IPS DF 6.9 (cell line): ENCODE data around the gene SLC25A22.
A peak's percentile ranks its signal among the peaks of the same experiment; 100 is the strongest.

ENCODE experiments used
- DNase-seq: peaks from one replicate; pipeline ENCODE4 v3.0.0-alpha.2; 2013; ENCODE audit warnings: low read depth, low spot score
- H3K27ac ChIP-seq: one replicate; pipeline ENCODE4 v1.5.1; 2013; ENCODE audit warnings: low read length, control low read depth
- H3K27me3 ChIP-seq: 2 replicates; pipeline ENCODE4 v1.6.1; 2013; ENCODE audit warnings: mild to moderate bottlenecking, low read length; ENCODE audit not compliant: control insufficient read depth, insufficient read depth
- H3K36me3 ChIP-seq: 2 replicates; pipeline ENCODE4 v1.6.1; 2013; ENCODE audit warnings: low read length; ENCODE audit not compliant: control insufficient read depth, insufficient read depth
- H3K4me1 ChIP-seq: 2 replicates; pipeline ENCODE4 v1.6.1; 2013; ENCODE audit warnings: low read length; ENCODE audit not compliant: control insufficient read depth, insufficient read depth
- H3K4me3 ChIP-seq: 2 replicates; pipeline ENCODE4 v1.5.1; 2013; ENCODE audit warnings: mild to moderate bottlenecking, low read length
- H3K9me3 ChIP-seq: 2 replicates; pipeline ENCODE4 v1.6.1; 2013; ENCODE audit warnings: low read length, inconsistent platforms; ENCODE audit not compliant: control insufficient read depth, insufficient read depth
- WGBS: extraction: QIAGEN DNeasy Blood & Tissue Kit; methylation state at CpG from one replicate; pipeline ENCODE4 v1.1.7; 2013; ENCODE audit warnings: mixed read lengths, missing lambda C conversion rate; ENCODE audit not compliant: insufficient read length, insufficient coverage; 5-methylcytosine and 5-hydroxymethylcytosine counted together

SLC25A22 gene

GRCh38 chr11:811446-812245, 13.6 kb upstream of the SLC25A22 start:
- Histone ChIP-seq H3K27ac (no peak overlapping the region), H3K36me3 (peaks cover 24% of the 10 kb centered on the region), H3K9me3 (no peaks in the 10 kb centered on the region), H3K27me3 (no peaks in the 10 kb centered on the region), H3K4me1 (no peaks in the 10 kb centered on the region), H3K4me3 (no peak overlapping the region)
- no CpG with 5 or more reads among the region's 14 CpGs for WGBS
- no peak for DNase-seq

- Histone ChIP-seq H3K9me3 (no peaks in the 10 kb centered on the region), H3K27me3 (no peaks in the 10 kb centered on the region), H3K4me1 (no peaks in the 10 kb centered on the region), H3K27ac (no peak overlapping the region), H3K4me3 (peak overlapping the region; percentile 83), H3K36me3 (peaks cover 24% of the 10 kb centered on the region)
- no CpG with 5 or more reads among the region's 55 CpGs for WGBS
- DNase-seq = no peak
These were observed 12.0 kb upstream of the SLC25A22 start for GRCh38 chr11:810040-810567.

- Histone ChIP-seq H3K36me3 (peaks cover 24% of the 10 kb centered on the region), H3K9me3 (no peaks in the 10 kb centered on the region), H3K4me1 (0 out of 2 replicates have a peak, but pooled peaks cover 1% of the 10 kb centered on the region), H3K27me3 (no peaks in the 10 kb centered on the region), H3K27ac (no peak within 1 kb of the TSS), H3K4me3 (peak within 1 kb of the TSS; percentile 83)
- DNase-seq = no peak
- no CpG with 5 or more reads among the region's 81 CpGs for WGBS
These were observed 11.4 kb upstream of the SLC25A22 start, which contains the start of gene RPLP2 for GRCh38 chr11:809287-810039. Gene RPLP2 (plus strand): TSS chr11:809967. CDS start chr11:810235, 268 bp downstream.

DNA sequence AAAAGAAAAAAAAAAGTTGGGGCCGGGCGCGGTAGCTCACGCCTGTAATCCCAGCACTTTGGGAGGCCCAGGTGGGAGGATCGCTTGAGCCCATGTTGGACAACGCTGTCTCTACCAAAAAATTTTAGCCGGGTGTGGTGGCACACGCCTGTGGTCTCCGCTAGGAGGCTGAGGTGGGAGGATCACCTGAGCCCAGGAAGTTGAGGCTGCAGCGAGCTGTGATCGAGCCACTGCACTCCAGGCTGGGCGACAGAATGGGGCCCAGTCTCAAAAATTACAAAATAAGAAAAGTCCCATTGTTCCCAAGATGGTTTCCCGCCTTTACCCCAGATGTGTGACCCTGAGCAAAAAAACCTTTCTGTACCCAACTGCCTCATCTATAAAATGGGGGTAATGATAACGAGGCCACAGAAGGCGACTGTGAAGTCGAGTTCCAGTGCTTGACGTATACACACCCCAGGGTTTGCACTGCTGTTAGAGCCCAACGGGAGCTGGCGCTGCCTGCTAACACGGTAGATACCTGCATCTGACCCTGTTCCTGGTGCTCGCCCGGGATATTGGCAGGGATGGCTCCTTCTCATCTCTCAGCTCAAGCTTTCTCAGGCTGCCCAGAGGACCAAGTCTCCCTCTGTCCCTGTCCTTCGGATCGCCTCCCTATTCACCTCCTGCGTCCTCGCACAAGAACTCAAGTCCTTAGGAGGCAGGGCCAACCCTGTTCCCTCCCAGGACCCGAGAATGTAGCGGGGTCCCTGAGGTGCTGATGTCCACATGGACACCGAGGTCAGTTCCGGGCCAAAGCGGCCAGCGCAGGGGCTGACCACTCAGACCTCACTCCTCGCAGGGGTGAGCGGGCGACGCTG, 10.6 kb upstream of the SLC25A22 start:
- H3K27me3 ChIP-seq = no peaks in the 10 kb centered on the region
- peaks cover 4% of the 10 kb centered on the region; the same call in 1 of the 2 replicates for H3K4me1 ChIP-seq
- H3K9me3 ChIP-seq = no peaks in the 10 kb centered on the region
- H3K27ac ChIP-seq = no peak overlapping the region
- WGBS = no CpG with 5 or more reads among the region's 36 CpGs
- peak overlapping the region; percentile 83 for H3K4me3 ChIP-seq
- H3K36me3 ChIP-seq = peaks cover 23% of the 10 kb centered on the region
- no peak for DNase-seq

DNA sequence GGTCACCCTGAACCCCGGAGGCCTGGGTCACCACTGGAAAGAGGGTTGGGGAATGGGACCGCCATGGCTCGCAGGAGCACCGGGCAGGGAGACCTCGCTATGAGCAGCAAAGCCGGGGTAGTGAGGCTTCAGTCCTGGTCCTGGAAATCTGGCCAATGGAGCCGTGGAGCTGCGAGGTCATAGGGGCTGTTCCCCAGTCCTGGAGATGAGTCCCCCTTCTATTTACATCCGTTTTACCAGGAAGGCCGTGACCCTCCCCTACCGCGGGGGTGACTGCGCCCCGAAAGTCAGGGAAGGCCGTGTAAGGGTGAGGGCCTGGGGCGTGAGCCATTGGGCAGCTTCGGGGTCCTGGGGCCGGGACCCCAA, 6.5 kb upstream of the SLC25A22 start:
- WGBS = no CpG with 5 or more reads among the region's 18 CpGs
- Histone ChIP-seq H3K9me3 (no peaks in the 10 kb centered on the region), H3K27me3 (no peaks in the 10 kb centered on the region), H3K36me3 (peaks cover 24% of the 10 kb centered on the region), H3K4me1 (peaks cover 4% of the 10 kb centered on the region; the same call in 1 of the 2 replicates), H3K4me3 (peak overlapping the region; percentile 55; the same call in 1 of the 2 replicates), H3K27ac (no peak overlapping the region)
- no peak for DNase-seq

DNA sequence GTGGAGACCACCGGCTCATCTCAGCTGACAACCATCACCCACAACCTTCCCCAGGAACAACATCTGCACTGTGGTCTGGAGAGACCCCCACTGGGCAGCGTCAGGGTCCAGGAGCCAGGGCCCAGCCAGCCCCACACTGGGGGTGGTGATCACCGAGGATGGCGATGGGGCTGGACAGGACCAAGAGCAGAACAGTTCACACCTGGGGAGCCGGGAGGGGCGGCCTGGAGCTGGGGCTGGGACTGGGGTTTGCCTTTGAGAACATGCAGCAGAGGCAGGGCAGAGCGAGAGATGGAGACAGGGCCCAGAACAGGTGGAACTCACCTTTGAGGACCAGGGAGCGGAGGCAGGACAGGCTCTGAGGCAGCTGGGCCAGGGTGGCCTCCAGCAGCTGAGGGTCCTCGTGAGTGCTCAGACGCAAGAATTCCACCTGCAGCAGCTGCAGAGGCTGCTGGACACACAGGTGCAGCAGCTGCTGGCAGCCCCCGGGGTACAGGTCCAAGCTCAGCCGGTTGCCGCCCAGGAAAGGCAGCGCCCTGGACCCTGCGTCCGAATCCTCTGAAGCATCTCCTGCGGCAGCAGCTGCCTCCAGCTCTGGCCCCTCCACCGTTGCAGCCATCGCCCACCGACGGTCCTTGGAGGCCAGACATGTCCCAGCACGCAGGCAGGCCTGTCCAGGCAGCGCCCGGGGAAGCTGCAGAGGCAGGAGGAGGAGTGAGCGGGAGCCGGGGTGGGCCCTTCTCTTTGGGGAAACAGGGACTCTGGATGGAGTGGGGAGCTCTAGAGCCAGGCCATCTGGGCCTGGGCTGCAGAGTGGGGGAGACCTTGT, 5.9 kb upstream of the SLC25A22 start:
- no peak for DNase-seq
- Histone ChIP-seq H3K4me3 (peak overlapping the region; percentile 55), H3K27ac (no peak overlapping the region), H3K4me1 (peaks cover 4% of the 10 kb centered on the region; the same call in 1 of the 2 replicates), H3K9me3 (no peaks in the 10 kb centered on the region), H3K36me3 (peaks cover 26% of the 10 kb centered on the region), H3K27me3 (no peaks in the 10 kb centered on the region)
- WGBS = no CpG with 5 or more reads among the region's 26 CpGs

GRCh38 chr11:803467-803742, 5.3 kb upstream of the SLC25A22 start:
- Histone ChIP-seq H3K27ac (no peak overlapping the region), H3K27me3 (no peaks in the 10 kb centered on the region), H3K4me3 (no peak overlapping the region), H3K9me3 (no peaks in the 10 kb centered on the region), H3K4me1 (peaks cover 4% of the 10 kb centered on the region; the same call in 1 of the 2 replicates), H3K36me3 (peaks cover 26% of the 10 kb centered on the region)
- DNase-seq = no peak
- no CpG with 5 or more reads among the region's 8 CpGs for WGBS

GRCh38 chr11:802693-803466, 4.8 kb upstream of the SLC25A22 start:
- Histone ChIP-seq H3K4me3 (no peak overlapping the region), H3K36me3 (peaks cover 26% of the 10 kb centered on the region), H3K4me1 (peaks cover 4% of the 10 kb centered on the region; the same call in 1 of the 2 replicates), H3K27me3 (no peaks in the 10 kb centered on the region), H3K9me3 (no peaks in the 10 kb centered on the region), H3K27ac (no peak overlapping the region)
- no CpG with 5 or more reads among the region's 28 CpGs for WGBS
- DNase-seq = no peak

GRCh38 chr11:802018-802617, 4.0 kb upstream of the SLC25A22 start:
- H3K4me3 ChIP-seq = no peak overlapping the region
- H3K4me1 ChIP-seq = peaks cover 4% of the 10 kb centered on the region; the same call in 1 of the 2 replicates
- no peak for DNase-seq
- no CpG with 5 or more reads among the region's 21 CpGs for WGBS
- H3K36me3 ChIP-seq = peaks cover 26% of the 10 kb centered on the region
- no peaks in the 10 kb centered on the region for H3K27me3 ChIP-seq
- no peak overlapping the region for H3K27ac ChIP-seq
- H3K9me3 ChIP-seq = no peaks in the 10 kb centered on the region
